ENCODE data around the gene RPA1.
A peak's percentile ranks its signal among the peaks of the same experiment; 100 is the strongest.

The RPA1 gene

DNA sequence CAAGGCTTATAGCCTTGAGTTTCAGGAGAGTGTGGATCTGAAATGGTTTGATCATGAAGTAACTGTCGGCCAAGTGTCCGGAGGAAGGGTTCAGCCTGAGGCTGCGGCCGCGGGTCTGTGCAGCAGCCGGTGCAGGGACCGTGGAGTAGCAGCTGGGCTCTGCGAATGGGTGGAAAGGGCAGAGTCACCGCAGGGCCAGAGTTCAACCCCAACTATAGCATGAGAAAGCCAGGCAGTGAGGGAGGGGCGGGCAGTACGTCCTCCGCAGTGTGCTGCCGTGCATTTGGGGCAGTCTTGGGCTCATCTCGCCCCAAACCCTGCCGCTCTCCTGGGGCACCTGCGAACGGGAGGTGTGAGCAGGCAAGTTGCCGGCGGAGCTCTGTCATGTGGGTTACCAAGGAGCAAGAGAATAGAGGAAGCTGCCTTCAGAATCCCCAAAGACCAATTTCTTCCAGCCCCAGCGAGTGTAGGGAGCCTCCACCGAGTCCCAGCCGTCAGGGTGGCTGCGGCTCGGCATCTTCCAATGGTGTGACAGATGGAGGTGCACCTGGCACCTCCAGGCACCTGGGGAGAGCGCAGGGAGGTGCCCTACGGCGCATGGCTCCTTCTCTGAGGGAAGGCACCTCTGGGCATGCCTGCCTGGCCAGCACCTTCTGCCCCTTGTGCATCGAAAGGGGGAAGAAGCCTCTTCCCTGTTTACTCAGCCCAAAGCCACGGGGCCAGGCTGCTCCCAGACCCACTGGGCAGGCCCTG is 87.3 kb downstream of the RPA1 start:
- Histone ChIP-seq H3K4me3 (ENCODE audit: low read length) (no peak overlapping the region), H3K4me1 (ENCODE audit: insufficient read depth, low read length) (no peaks in the 10 kb centered on the region), H3K36me3 (ENCODE audit: insufficient read depth, low read depth, low read length) (no peaks in the 10 kb centered on the region), H3K9ac (ENCODE audit: low read depth, low read length) (no peak overlapping the region), H3K27ac (ENCODE audit: low read length) (no peak overlapping the region), H3K9me3 (ENCODE audit: insufficient read depth, low read depth, low read length) (no peaks in the 10 kb centered on the region), H3K27me3 (ENCODE audit: insufficient read depth, low read length) (peaks cover 20% of the 10 kb centered on the region)

DNA sequence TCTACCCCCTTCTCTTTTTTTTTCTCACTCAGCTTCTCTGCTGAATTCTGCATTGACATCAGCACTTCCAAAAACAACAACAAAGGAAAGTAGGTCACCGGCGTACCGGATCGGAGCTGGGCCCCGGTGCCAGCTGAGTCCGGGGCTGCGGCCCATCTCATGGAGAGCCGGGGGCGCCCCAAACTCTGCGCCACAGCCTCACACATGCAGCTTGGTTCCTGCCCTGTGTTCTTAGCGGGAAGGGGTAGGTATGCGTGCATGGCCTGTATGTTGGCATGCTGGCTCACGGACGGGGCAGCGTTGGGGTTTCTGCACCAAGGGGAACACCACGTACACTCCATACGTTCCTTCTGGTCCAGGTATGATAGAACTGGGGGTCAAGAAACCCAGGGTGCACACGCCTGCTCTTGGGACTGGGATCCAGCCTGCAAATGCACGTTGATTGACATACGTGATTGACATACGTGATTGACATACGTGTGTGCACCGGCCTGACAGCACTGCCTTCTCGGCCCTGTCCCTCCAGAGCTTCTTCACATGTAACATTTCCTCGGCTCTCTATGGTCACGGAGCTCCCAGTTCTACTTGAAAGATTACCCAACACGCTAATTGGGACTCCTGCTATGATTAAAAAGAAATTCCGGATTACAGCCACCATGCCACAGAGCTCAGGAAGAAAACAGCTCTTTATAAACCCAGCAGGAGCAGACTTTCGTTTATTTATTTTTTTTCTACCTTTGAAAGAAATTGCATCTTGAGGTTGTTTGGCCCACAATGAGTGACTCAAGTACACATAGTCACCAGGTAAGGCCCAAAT is 88.7 kb downstream of the RPA1 start:
- no peaks in the 10 kb centered on the region for H3K4me1 ChIP-seq (ENCODE audit: insufficient read depth, low read length)
- H3K36me3 ChIP-seq (ENCODE audit: insufficient read depth, low read depth, low read length): no peaks in the 10 kb centered on the region
- H3K27me3 ChIP-seq (ENCODE audit: insufficient read depth, low read length): peaks cover 6% of the 10 kb centered on the region; the same call in 1 of the 2 replicates
- H3K9me3 ChIP-seq (ENCODE audit: insufficient read depth, low read depth, low read length): no peaks in the 10 kb centered on the region
- no peak overlapping the region for H3K27ac ChIP-seq (ENCODE audit: low read length)
- no peak overlapping the region for H3K4me3 ChIP-seq (ENCODE audit: low read length)
- H3K9ac ChIP-seq (ENCODE audit: low read depth, low read length): no peak overlapping the region

GRCh38 chr17:1919201-1919600 is 89.4 kb downstream of the RPA1 start:
- Histone ChIP-seq H3K36me3 (ENCODE audit: insufficient read depth, low read depth, low read length) (no peaks in the 10 kb centered on the region), H3K27me3 (ENCODE audit: insufficient read depth, low read length) (no peaks in the 10 kb centered on the region; the same call in 1 of the 2 replicates), H3K9ac (ENCODE audit: low read depth, low read length) (no peak overlapping the region), H3K27ac (ENCODE audit: low read length) (no peak overlapping the region), H3K9me3 (ENCODE audit: insufficient read depth, low read depth, low read length) (no peaks in the 10 kb centered on the region), H3K4me1 (ENCODE audit: insufficient read depth, low read length) (no peaks in the 10 kb centered on the region), H3K4me3 (ENCODE audit: low read length) (no peak overlapping the region)

DNA sequence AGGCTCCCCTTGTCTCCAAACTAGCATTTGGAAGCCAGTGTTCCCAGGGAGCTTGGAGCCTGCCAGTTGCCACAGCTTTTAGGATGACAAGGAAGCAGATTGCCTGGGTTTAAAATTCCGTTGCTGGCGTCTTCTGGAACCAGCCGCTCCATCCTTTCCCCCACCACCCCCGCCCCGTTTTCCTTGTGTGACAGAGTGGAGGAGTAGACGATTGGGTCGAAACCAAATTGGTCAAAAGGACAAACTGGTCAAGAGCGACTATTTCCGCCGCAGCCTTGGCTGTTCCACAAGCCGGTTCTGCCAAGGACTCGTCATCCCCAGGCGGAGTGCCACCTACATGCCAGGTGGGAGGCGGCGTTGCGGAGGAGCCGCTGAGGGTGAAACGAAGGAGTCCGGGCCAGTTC is 91.1 kb downstream of the RPA1 start:
- Histone ChIP-seq H3K27me3 (ENCODE audit: insufficient read depth, low read length) (no peaks in the 10 kb centered on the region; the same call in 1 of the 2 replicates), H3K4me1 (ENCODE audit: insufficient read depth, low read length) (no peaks in the 10 kb centered on the region), H3K9ac (ENCODE audit: low read depth, low read length) (no peak overlapping the region), H3K27ac (ENCODE audit: low read length) (no peak overlapping the region), H3K9me3 (ENCODE audit: insufficient read depth, low read depth, low read length) (no peaks in the 10 kb centered on the region), H3K4me3 (ENCODE audit: low read length) (no peak overlapping the region), H3K36me3 (ENCODE audit: insufficient read depth, low read depth, low read length) (no peaks in the 10 kb centered on the region)

DNA sequence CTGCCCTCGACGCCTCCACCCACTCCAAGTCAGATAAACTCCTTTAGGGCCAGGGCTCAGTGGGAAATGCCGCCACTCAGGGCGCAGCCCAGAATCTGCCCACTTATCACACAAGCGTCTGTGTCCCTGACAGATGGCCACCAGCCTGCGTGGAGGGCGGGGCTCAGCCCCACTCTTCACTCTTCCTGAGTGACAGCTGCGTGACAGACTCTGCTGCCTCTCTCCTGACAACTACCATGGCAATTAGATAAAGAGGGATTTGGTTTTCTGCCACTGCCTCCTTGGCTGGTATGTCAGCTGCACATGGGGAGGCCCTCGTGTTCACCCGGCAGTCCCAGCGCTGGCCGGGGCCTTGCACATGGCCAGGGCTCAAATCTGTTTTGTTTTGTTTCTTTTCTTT is 99.2 kb downstream of the RPA1 start:
- H3K36me3 ChIP-seq (ENCODE audit: insufficient read depth, low read depth, low read length): no peaks in the 10 kb centered on the region
- no peaks in the 10 kb centered on the region for H3K4me1 ChIP-seq (ENCODE audit: insufficient read depth, low read length)
- no peak overlapping the region for H3K27ac ChIP-seq (ENCODE audit: low read length)
- no peak overlapping the region for H3K4me3 ChIP-seq (ENCODE audit: low read length)
- H3K9ac ChIP-seq (ENCODE audit: low read depth, low read length): no peak overlapping the region
- peaks cover 7% of the 10 kb centered on the region for H3K27me3 ChIP-seq (ENCODE audit: insufficient read depth, low read length)
- H3K9me3 ChIP-seq (ENCODE audit: insufficient read depth, low read depth, low read length): no peaks in the 10 kb centered on the region

DNA sequence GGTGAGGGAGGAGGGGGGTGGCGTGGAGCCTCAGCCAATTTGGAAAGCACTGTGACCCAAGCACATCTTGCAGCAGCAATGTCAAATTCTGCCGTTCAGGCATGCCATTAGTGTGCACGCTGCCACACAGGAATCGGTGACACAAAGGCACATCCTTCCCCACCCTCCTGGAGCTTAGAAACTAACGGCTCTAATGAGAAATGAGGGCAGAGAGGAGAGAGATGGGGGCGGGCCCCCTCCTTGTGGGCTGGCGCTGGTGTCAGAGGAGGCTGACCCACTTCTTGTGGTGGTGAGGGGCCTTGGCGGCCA is 100.5 kb downstream of the RPA1 start:
- Histone ChIP-seq H3K9ac (ENCODE audit: low read depth, low read length) (no peak overlapping the region), H3K9me3 (ENCODE audit: insufficient read depth, low read depth, low read length) (no peaks in the 10 kb centered on the region), H3K36me3 (ENCODE audit: insufficient read depth, low read depth, low read length) (no peaks in the 10 kb centered on the region), H3K4me1 (ENCODE audit: insufficient read depth, low read length) (no peaks in the 10 kb centered on the region), H3K27ac (ENCODE audit: low read length) (no peak overlapping the region), H3K27me3 (ENCODE audit: insufficient read depth, low read length) (peaks cover 7% of the 10 kb centered on the region), H3K4me3 (ENCODE audit: low read length) (no peak overlapping the region)

GRCh38 chr17:1931844-1932579 is 102.2 kb downstream of the RPA1 start:
- H3K27ac ChIP-seq (ENCODE audit: low read length): no peak overlapping the region
- no peaks in the 10 kb centered on the region for H3K36me3 ChIP-seq (ENCODE audit: insufficient read depth, low read depth, low read length)
- H3K4me1 ChIP-seq (ENCODE audit: insufficient read depth, low read length): no peaks in the 10 kb centered on the region
- no peak overlapping the region for H3K9ac ChIP-seq (ENCODE audit: low read depth, low read length)
- peak overlapping the region; percentile 23; the same call in 1 of the 2 replicates for H3K4me3 ChIP-seq (ENCODE audit: low read length)
- no peaks in the 10 kb centered on the region for H3K9me3 ChIP-seq (ENCODE audit: insufficient read depth, low read depth, low read length)
- H3K27me3 ChIP-seq (ENCODE audit: insufficient read depth, low read length): peaks cover 7% of the 10 kb centered on the region

DNA sequence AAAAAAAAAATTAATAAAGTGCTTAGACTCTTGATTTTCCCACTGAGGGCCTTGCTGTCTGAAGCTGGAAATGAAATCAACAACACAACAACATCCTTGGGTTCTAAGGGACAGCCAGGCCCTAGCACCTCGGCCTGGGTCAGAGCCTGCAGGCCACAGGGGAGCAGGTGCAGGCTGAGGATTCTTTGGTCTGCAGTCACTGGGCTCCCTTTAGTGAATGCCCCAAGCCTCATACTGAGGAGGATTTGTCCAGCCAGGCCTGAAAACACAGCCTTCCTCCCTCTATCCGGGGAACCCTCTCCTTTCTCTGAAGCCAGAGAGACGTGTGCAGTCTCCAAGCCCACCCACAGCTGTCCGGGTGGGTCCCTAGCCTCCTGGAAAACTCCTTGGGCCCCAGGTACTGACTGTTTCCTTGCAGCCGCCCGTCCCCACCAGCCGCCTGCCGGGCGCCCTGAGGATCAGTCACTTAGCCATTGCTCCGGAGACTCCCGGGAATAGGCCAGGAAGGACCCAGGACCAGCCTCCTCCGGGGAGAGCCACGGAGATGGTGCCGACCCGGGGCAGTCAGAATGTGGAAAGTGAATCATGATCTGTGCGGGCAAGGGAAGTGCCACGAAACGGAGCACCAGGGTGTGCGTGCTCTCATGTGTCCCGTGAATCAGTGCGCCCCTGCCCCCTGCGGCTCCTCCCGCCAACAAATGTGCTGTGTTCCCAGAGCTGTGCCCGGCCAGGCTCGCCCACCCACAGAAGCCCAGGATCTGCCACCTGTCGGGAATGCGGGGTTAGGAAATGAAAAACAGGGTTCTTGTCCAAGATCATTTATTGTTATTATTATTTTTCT is 104.3 kb downstream of the RPA1 start:
- no peak overlapping the region for H3K4me3 ChIP-seq (ENCODE audit: low read length)
- H3K4me1 ChIP-seq (ENCODE audit: insufficient read depth, low read length): no peaks in the 10 kb centered on the region
- H3K9me3 ChIP-seq (ENCODE audit: insufficient read depth, low read depth, low read length): no peaks in the 10 kb centered on the region
- H3K9ac ChIP-seq (ENCODE audit: low read depth, low read length): no peak overlapping the region
- H3K27ac ChIP-seq (ENCODE audit: low read length): no peak overlapping the region
- H3K36me3 ChIP-seq (ENCODE audit: insufficient read depth, low read depth, low read length): no peaks in the 10 kb centered on the region
- H3K27me3 ChIP-seq (ENCODE audit: insufficient read depth, low read length): peaks cover 7% of the 10 kb centered on the region

- Histone ChIP-seq H3K27ac (ENCODE audit: low read length) (no peak overlapping the region), H3K36me3 (ENCODE audit: insufficient read depth, low read depth, low read length) (no peaks in the 10 kb centered on the region), H3K9me3 (ENCODE audit: insufficient read depth, low read depth, low read length) (no peaks in the 10 kb centered on the region), H3K4me1 (ENCODE audit: insufficient read depth, low read length) (no peaks in the 10 kb centered on the region), H3K9ac (ENCODE audit: low read depth, low read length) (no peak overlapping the region), H3K27me3 (ENCODE audit: insufficient read depth, low read length) (peaks cover 7% of the 10 kb centered on the region), H3K4me3 (ENCODE audit: low read length) (no peak overlapping the region)
Observed at GRCh38 chr17:1934901-1935300, 105.1 kb downstream of the RPA1 start.

DNA sequence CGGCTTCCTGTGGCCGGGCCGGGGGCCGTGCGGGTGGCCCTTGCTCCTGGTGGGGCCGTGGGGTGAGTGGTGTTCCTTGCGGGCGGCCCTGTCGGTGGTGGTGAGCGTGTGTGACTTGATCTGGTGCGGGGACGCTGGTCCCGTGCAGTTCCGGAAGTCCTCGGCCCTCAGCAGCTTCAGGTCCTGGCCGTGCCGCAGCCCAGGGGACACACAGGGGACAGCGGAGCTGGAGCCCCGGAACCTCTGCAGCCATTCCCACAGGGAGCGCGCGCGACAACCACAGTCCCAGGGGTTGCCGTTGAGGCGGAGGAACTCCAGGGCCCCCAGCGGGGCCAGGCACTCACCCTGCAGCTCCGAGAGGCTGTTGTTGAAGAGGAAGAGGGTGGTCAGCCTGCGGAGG is 107.0 kb downstream of the RPA1 start:
- Histone ChIP-seq H3K4me1 (ENCODE audit: insufficient read depth, low read length) (no peaks in the 10 kb centered on the region), H3K9ac (ENCODE audit: low read depth, low read length) (no peak overlapping the region), H3K36me3 (ENCODE audit: insufficient read depth, low read depth, low read length) (no peaks in the 10 kb centered on the region), H3K27me3 (ENCODE audit: insufficient read depth, low read length) (peaks cover 7% of the 10 kb centered on the region), H3K9me3 (ENCODE audit: insufficient read depth, low read depth, low read length) (no peaks in the 10 kb centered on the region), H3K4me3 (ENCODE audit: low read length) (no peak overlapping the region), H3K27ac (ENCODE audit: low read length) (no peak overlapping the region)

DNA sequence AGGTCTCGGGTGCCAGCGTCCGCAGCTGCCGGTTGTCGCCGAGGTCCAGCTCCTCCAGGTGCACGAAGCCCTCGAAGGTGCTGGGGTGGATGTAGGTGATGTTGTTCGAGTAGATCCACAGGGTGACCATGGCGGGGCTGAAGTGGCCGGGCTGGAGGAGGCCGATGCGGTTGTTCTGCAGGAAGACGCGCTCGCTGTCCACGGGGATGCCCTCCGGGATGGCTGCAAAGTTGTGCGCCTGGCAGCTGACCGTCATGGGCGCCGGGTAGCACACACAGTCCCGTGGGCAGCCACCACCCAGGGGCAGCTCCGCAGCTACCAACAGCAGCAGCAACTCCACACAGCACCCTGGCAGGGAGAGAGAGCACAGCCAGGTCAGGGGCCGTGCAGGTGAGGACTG is 107.7 kb downstream of the RPA1 start:
- Histone ChIP-seq H3K9ac (ENCODE audit: low read depth, low read length) (no peak overlapping the region), H3K27ac (ENCODE audit: low read length) (no peak overlapping the region), H3K4me1 (ENCODE audit: insufficient read depth, low read length) (no peaks in the 10 kb centered on the region), H3K27me3 (ENCODE audit: insufficient read depth, low read length) (peaks cover 7% of the 10 kb centered on the region), H3K36me3 (ENCODE audit: insufficient read depth, low read depth, low read length) (no peaks in the 10 kb centered on the region), H3K4me3 (ENCODE audit: low read length) (no peak overlapping the region), H3K9me3 (ENCODE audit: insufficient read depth, low read depth, low read length) (no peaks in the 10 kb centered on the region)

All from iPS-20b (cell line).